HL-60 (cell line): ENCODE measurements around the gene TNFSF4.

Source experiments
- DNase-seq, 2 experiments: peaks; one replicate each; pipeline ENCODE4 v3.0.0-alpha.2; 2010 to 2020; ENCODE audit warnings: low read depth in 1 of 2, low spot score in 1 of 2
- H3K27ac ChIP-seq: fragments of 250-450 bp; sonication (Bioruptor Pico); replicated peaks from 2 replicates; pipeline ENCODE4 v1.5.1; 2020; ENCODE audit warnings: mild to moderate bottlenecking, moderate library complexity
- H3K27me3 ChIP-seq: fragments of 250-450 bp; sonication (Bioruptor Pico); 2 replicates; pipeline ENCODE4 v1.5.1; 2021; ENCODE audit warnings: mild to moderate bottlenecking, moderate library complexity; ENCODE audit not compliant: insufficient read depth, poor library complexity, severe bottlenecking
- H3K4me3 ChIP-seq: replicated peaks from 2 replicates; pipeline ENCODE4 v1.5.1; 2011; ENCODE audit warnings: mild to moderate bottlenecking, control low read depth, low read length; ENCODE audit not compliant: insufficient read depth
- CTCF ChIP-seq: IDR thresholded peaks from one replicate; pipeline ENCODE4 v1.5.1; 2011; ENCODE audit warnings: low read length, control low read depth, inconsistent platforms; ENCODE audit not compliant: insufficient read depth
- GABPA ChIP-seq: IDR thresholded peaks from 2 replicates; pipeline ENCODE4 v1.6.1; 2012; ENCODE audit warnings: low read depth
- POLR2AphosphoS5 ChIP-seq: IDR thresholded peaks from 2 replicates; pipeline ENCODE4 v1.6.1; 2012; ENCODE audit warnings: low read depth
- REST ChIP-seq: IDR thresholded peaks from 2 replicates; pipeline ENCODE4 v1.6.1; 2012; ENCODE audit warnings: low read depth; ENCODE audit not compliant: insufficient replicate concordance
- SPI1 ChIP-seq: IDR thresholded peaks from 2 replicates; pipeline ENCODE4 v1.6.1; 2012; ENCODE audit warnings: low read depth, mild to moderate bottlenecking, borderline replicate concordance

Gene TNFSF4

GRCh38 chr1:173150795-173151194 is 56.3 kb downstream of the TNFSF4 start:
- H3K27me3 ChIP-seq = no peaks in the 10 kb centered on the region
- TF ChIP-seq POLR2AphosphoS5 (no peak), REST (no peak), CTCF (no peak), GABPA (no peak), SPI1 (no peak)
- no peak for DNase-seq
- H3K27ac ChIP-seq = no peak overlapping the region
- H3K4me3 ChIP-seq = no peak overlapping the region

GRCh38 chr1:173149887-173150286 is 57.2 kb downstream of the TNFSF4 start:
- TF ChIP-seq REST (no peak), CTCF (no peak), SPI1 (no peak), POLR2AphosphoS5 (no peak), GABPA (no peak)
- no peak overlapping the region for H3K4me3 ChIP-seq
- peak; percentile 29 to 67 for DNase-seq
- H3K27ac ChIP-seq = no peak overlapping the region
- no peaks in the 10 kb centered on the region for H3K27me3 ChIP-seq

GRCh38 chr1:173148971-173149370 is 58.2 kb downstream of the TNFSF4 start:
- Histone ChIP-seq H3K4me3 (no peak overlapping the region), H3K27me3 (no peaks in the 10 kb centered on the region), H3K27ac (no peak overlapping the region)
- TF ChIP-seq SPI1 (no peak), POLR2AphosphoS5 (no peak), REST (no peak), CTCF (no peak), GABPA (no peak)
- DNase-seq = no peak
